H1 (cell line): Measurements from ENCODE around the gene RPS6KL1. TPM values are rescaled to one million over a fixed set of nuclear protein-coding genes. Genes with fewer than 3 reads are reported as not detected.

Experiments
- CTCF ChIA-PET: fragments of 300-600 bp; sonication (Branson Sonifier 250); formaldehyde crosslinking; loops from one replicate; lab custom pipeline; 2021; ENCODE audit not compliant: partially characterized antibody; lab: Charles Lee
- POLR2A ChIA-PET: fragments of 300-600 bp; sonication (Branson Sonifier 250); formaldehyde crosslinking; loops from one replicate; lab custom pipeline; 2021; ENCODE audit warnings: inconsistent platforms; ENCODE audit not compliant: partially characterized antibody; lab: Charles Lee
- DNase-seq, 2 experiments: peaks; one replicate each; pipeline versions ENCODE4 v3.0.0 to v3.0.0-alpha.2; 2010 to 2022; ENCODE audit warnings: low spot score in 2 of 2, low read depth in 1 of 2, mixed read lengths in 1 of 2
- FAIRE-seq: peaks from 2 replicates; lab custom pipeline; 2011; peaks lifted over from hg19 to GRCh38; lab: Jason Lieb, UNC
- H2AFZ ChIP-seq: 2 replicates; pipeline ENCODE4 v1.8.1; 2012; ENCODE audit warnings: low read length, inconsistent platforms
- H2AK5ac ChIP-seq: 2 replicates; pipeline ENCODE4 v1.6.1; 2013; ENCODE audit warnings: low read depth, low read length
- H2BK120ac ChIP-seq: replicated peaks from 2 replicates; pipeline ENCODE3; 2013; ENCODE audit warnings: low read depth, low read length, inconsistent platforms
- H2BK12ac ChIP-seq: 2 replicates; pipeline ENCODE4 v1.6.1; 2013; ENCODE audit warnings: low read depth, low read length
- H2BK15ac ChIP-seq: 2 replicates; pipeline ENCODE4 v1.6.1; 2013; ENCODE audit warnings: low read length
- H2BK20ac ChIP-seq: 2 replicates; pipeline ENCODE4 v1.6.1; 2013; ENCODE audit warnings: low read length
- H2BK5ac ChIP-seq: 2 replicates; pipeline ENCODE4 v1.6.1; 2013; ENCODE audit warnings: low read depth, low read length
- H3K14ac ChIP-seq: 2 replicates; pipeline ENCODE4 v1.6.1; 2013; ENCODE audit warnings: inconsistent platforms; ENCODE audit not compliant: insufficient read length
- H3K18ac ChIP-seq: 2 replicates; pipeline ENCODE4 v1.6.1; 2013; ENCODE audit warnings: low read length; ENCODE audit errors: extremely low read depth
- H3K23ac ChIP-seq: 2 replicates; pipeline ENCODE4 v1.6.1; 2013; ENCODE audit warnings: inconsistent platforms; ENCODE audit not compliant: insufficient read length
- H3K23me2 ChIP-seq: 2 replicates; pipeline ENCODE4 v1.6.1; 2013; ENCODE audit warnings: low read depth, low read length
- H3K27ac ChIP-seq: 2 replicates; pipeline ENCODE4 v1.6.1; 2011; ENCODE audit warnings: low read depth, low read length, inconsistent platforms
- H3K27me3 ChIP-seq, 4 experiments: replicated peaks in 1 of 4; 1 replicate in 1 of 4; 2 replicates in 3 of 4; pipeline versions ENCODE4 v1.6.1 to v1.8.1; 2011 to 2013; ENCODE audit warnings: low read length in 3 of 4, mild to moderate bottlenecking in 3 of 4, inconsistent platforms in 2 of 4, mixed read lengths in 2 of 4, moderate library complexity in 1 of 4; ENCODE audit not compliant: control insufficient read depth in 3 of 4, insufficient read depth in 3 of 4; ENCODE audit errors: extremely low read depth in 1 of 4
- H3K36me3 ChIP-seq, 4 experiments: 2 replicates each; pipeline versions ENCODE4 v1.6.1 to v1.8.1; 2011 to 2013; ENCODE audit warnings: mild to moderate bottlenecking in 4 of 4, low read length in 3 of 4, moderate library complexity in 2 of 4, control low read depth in 1 of 4, inconsistent platforms in 1 of 4; ENCODE audit not compliant: insufficient read depth in 4 of 4, control insufficient read depth in 2 of 4
- H3K4ac ChIP-seq: replicated peaks from 2 replicates; pipeline ENCODE3; 2013; ENCODE audit warnings: low read length, low read depth, mixed read lengths, inconsistent platforms; ENCODE audit not compliant: insufficient read length
- H3K4me1 ChIP-seq, 4 experiments: replicated peaks in 1 of 4; 1 replicate in 1 of 4; 2 replicates in 3 of 4; pipeline versions ENCODE4 v1.6.1 to v1.8.1; 2011 to 2013; ENCODE audit warnings: low read length in 3 of 4, inconsistent platforms in 2 of 4, mixed read lengths in 1 of 4; ENCODE audit not compliant: insufficient read depth in 4 of 4, control insufficient read depth in 3 of 4
- H3K4me2 ChIP-seq, 2 experiments: 2 replicates each; pipeline versions ENCODE4 v1.6.1 to v1.8.1; 2011 to 2013; ENCODE audit warnings: low read depth in 2 of 2, low read length in 2 of 2, control low read depth in 1 of 2, inconsistent platforms in 1 of 2, mild to moderate bottlenecking in 1 of 2; ENCODE audit not compliant: insufficient read depth in 1 of 2
- H3K4me3 ChIP-seq, 4 experiments: fragments of 200-600, 300-600 bp in 1 of 4; sonication (generic), shearing (Covaris generic), sonication (Bioruptor Twin) in 1 of 4; 2 replicates each; pipeline versions ENCODE4 v1.5.1 to v1.8.1; 2011 to 2016; ENCODE audit warnings: low read length in 4 of 4, low read depth in 3 of 4, control low read depth in 2 of 4, inconsistent platforms in 2 of 4, mild to moderate bottlenecking in 2 of 4, mixed read lengths in 1 of 4, moderate library complexity in 1 of 4; ENCODE audit not compliant: insufficient read depth in 2 of 4; ENCODE audit errors: extremely low read depth in 1 of 4
- H3K56ac ChIP-seq: replicated peaks from 2 replicates; pipeline ENCODE3; 2013; ENCODE audit warnings: low read depth, mild to moderate bottlenecking, mixed read lengths, low read length, inconsistent platforms; ENCODE audit not compliant: insufficient read length
- H3K79me1 ChIP-seq: 2 replicates; pipeline ENCODE4 v1.6.1; 2013; ENCODE audit warnings: low read depth, low read length, control low read depth
- H3K79me2 ChIP-seq, 2 experiments: 2 replicates each; pipeline versions ENCODE4 v1.6.1 to v1.8.1; 2012 to 2013; ENCODE audit warnings: low read length in 2 of 2, mild to moderate bottlenecking in 2 of 2, inconsistent platforms in 1 of 2; ENCODE audit not compliant: insufficient read depth in 2 of 2, control insufficient read depth in 1 of 2
- H3K9ac ChIP-seq, 4 experiments: replicated peaks in 1 of 4; 1 replicate in 1 of 4; 2 replicates in 3 of 4; pipeline versions ENCODE4 v1.6.1 to v1.8.1; 2011 to 2013; ENCODE audit warnings: low read depth in 3 of 4, low read length in 3 of 4, control low read depth in 2 of 4, mild to moderate bottlenecking in 2 of 4, moderate library complexity in 2 of 4, inconsistent platforms in 1 of 4; ENCODE audit errors: extremely low read depth in 1 of 4
- H3K9me3 ChIP-seq, 2 experiments: 2 replicates each; pipeline versions ENCODE4 v1.6.1 to v1.8.1; 2012 to 2013; ENCODE audit warnings: mild to moderate bottlenecking in 2 of 2, moderate library complexity in 2 of 2, control low read depth in 1 of 2, inconsistent platforms in 1 of 2, low read depth in 1 of 2, low read length in 1 of 2, mixed read lengths in 1 of 2; ENCODE audit not compliant: insufficient read depth in 2 of 2
- H4K20me1 ChIP-seq, 2 experiments: replicated peaks in 1 of 2; 2 replicates each; pipeline versions ENCODE3 to v1.8.1; 2011 to 2013; ENCODE audit warnings: inconsistent platforms in 2 of 2, low read length in 2 of 2, mild to moderate bottlenecking in 1 of 2; ENCODE audit not compliant: insufficient read depth in 2 of 2, control insufficient read depth in 1 of 2
- H4K5ac ChIP-seq: 2 replicates; pipeline ENCODE4 v1.6.1; 2013; ENCODE audit warnings: low read length, low read depth, mixed read lengths, inconsistent platforms; ENCODE audit not compliant: insufficient read length
- H4K8ac ChIP-seq: 2 replicates; pipeline ENCODE4 v1.8.0; 2013; ENCODE audit warnings: mild to moderate bottlenecking, moderate library complexity, low read length, inconsistent platforms; ENCODE audit not compliant: insufficient read depth; ENCODE audit errors: extremely low read depth
- H4K91ac ChIP-seq: replicated peaks from 2 replicates; pipeline ENCODE3; 2013; ENCODE audit warnings: low read length, mixed read lengths, inconsistent platforms; ENCODE audit not compliant: insufficient read length
- CHD1 ChIP-seq: IDR thresholded peaks from 2 replicates; pipeline ENCODE4 v1.6.1; 2012; ENCODE audit warnings: low read depth, low read length, improper control_type of control experiment
- WGBS, 2 experiments: shearing (Covaris generic) in 1 of 2; methylation state at CpG; one replicate each; pipeline versions ENCODE4 v1.1.6 to v1.1.7; 2013 to 2015; ENCODE audit warnings: low lambda C conversion rate in 2 of 2, mixed read lengths in 2 of 2, inconsistent platforms in 1 of 2, low coverage in 1 of 2, missing lambda C conversion rate in 1 of 2; ENCODE audit not compliant: insufficient replicate concordance in 2 of 2, insufficient coverage in 1 of 2, insufficient read length in 1 of 2; ENCODE audit errors: extremely low coverage in 1 of 2, missing lambda C conversion rate in 1 of 2; 5-methylcytosine and 5-hydroxymethylcytosine counted together
- polyA plus RNA-seq, 7 experiments: library from polyadenylated mRNA; depleted of rRNA in 3 of 7; stranded (reverse) in 5 of 7; unstranded in 2 of 7; fragments of >200 nt in 5 of 7; fragments of 200-250 nt in 2 of 7; gene quantifications; 1 replicate in 5 of 7; 2 replicates in 1 of 7; 4 replicates in 1 of 7; pipeline versions ENCODE4 v1.2.1 to v1.2.3, GENCODE V29; 2011 to 2013; ENCODE audit warnings: missing spikeins in 2 of 7, mixed read lengths in 2 of 7
- total RNA-seq: library from RNA; stranded (reverse); fragmentation: NEBNext Ultra II Directional; extraction: Animal tissue kit (Norgen Biotek cat#: 25700); gene quantifications from 2 replicates; pipeline ENCODE4 v1.2.1, GENCODE V29; 2021
- TF ChIP-seq, protein P1 (sequence below), 3 experiments: IDR thresholded peaks; 1 replicate in 2 of 3; 2 replicates in 1 of 3; pipeline versions ENCODE4 v1.5.1 to v1.6.1; 2011; ENCODE audit warnings: low read length in 3 of 3, mild to moderate bottlenecking in 3 of 3, inconsistent platforms in 2 of 3, low read depth in 1 of 3, moderate library complexity in 1 of 3; ENCODE audit not compliant: insufficient read depth in 1 of 3; ENCODE audit errors: control extremely low read depth in 1 of 3

The RPS6KL1 gene
- total and polyA plus RNA-seq, 2 of the 8 experiments (the other 6 are each of a cell fraction or from before 2014, with no cell fraction given) = 9.8 to 13.8 TPM

DNA sequence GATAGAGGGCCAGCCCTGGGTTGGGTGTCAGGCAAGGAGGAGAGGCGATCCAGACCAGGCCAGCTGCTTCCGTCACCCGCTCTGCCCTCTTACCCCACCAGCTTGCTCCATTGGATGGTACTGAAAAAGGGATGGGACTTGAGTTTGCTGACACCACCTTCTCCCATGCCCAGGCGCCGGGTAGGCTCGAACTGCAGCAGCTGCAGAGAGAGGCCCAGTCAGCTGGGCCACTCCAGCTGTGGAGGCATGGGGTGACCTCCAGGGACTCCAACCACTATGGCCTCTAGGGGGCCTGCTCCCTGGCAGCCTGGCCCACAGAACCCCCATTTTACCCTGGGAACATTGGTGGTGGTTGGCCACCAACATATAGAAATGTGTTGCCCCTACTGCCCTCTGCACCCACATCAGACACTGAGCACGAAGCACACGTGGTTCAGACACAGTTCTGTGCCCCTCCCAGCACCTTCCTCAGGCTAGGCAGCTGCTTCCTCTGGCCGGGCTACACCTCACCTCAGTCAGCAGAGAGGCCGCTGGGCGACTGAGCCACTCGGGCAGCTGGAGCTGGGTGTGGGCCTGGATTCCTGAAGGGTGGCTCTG, 16.0 kb downstream of the RPS6KL1 start:
- Histone ChIP-seq H2BK15ac (no peak overlapping the region), H3K56ac (no peak overlapping the region), H3K18ac (no peak overlapping the region), H4K8ac (no peak overlapping the region; the same call in 1 of the 2 replicates), H4K5ac (no peak overlapping the region), H2BK12ac (no peak overlapping the region), H3K27me3 (no peaks in the 10 kb centered on the region), H3K9ac (no peak overlapping the region), H2AK5ac (no peak overlapping the region), H3K4me1 (no peaks in the 10 kb centered on the region; a peak in 1 of 7 replicates), H3K79me2 (no peaks in the 10 kb centered on the region), H3K4me2 (no peak overlapping the region), H2BK120ac (no peak overlapping the region), H2BK20ac (no peak overlapping the region), H3K27ac (no peak overlapping the region), H3K79me1 (no peaks in the 10 kb centered on the region)
- WGBS, 2 experiments = 95% methylated on average over 12 of the region's 12 CpGs; no CpG with 5 or more reads in 1 of the 2 experiments
- no peak for FAIRE-seq
- POLR2A ChIA-PET = interaction anchor here (0.9 to 6.8 kb wide), 14 partner anchors 10 to 179 kb away, joined by 3 to 80 read pairs (median 6); partner anchors contain the start of genes ACYP1, DLST, RPS6KL1 and ZC2HC1C
- no peak for DNase-seq
- TF ChIP-seq, protein P1, sequence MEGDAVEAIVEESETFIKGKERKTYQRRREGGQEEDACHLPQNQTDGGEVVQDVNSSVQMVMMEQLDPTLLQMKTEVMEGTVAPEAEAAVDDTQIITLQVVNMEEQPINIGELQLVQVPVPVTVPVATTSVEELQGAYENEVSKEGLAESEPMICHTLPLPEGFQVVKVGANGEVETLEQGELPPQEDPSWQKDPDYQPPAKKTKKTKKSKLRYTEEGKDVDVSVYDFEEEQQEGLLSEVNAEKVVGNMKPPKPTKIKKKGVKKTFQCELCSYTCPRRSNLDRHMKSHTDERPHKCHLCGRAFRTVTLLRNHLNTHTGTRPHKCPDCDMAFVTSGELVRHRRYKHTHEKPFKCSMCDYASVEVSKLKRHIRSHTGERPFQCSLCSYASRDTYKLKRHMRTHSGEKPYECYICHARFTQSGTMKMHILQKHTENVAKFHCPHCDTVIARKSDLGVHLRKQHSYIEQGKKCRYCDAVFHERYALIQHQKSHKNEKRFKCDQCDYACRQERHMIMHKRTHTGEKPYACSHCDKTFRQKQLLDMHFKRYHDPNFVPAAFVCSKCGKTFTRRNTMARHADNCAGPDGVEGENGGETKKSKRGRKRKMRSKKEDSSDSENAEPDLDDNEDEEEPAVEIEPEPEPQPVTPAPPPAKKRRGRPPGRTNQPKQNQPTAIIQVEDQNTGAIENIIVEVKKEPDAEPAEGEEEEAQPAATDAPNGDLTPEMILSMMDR (IDR thresholded peaks at IDR 0.05; ENCODE audit: control extremely low read depth in 1 of 3, insufficient read depth in 1 of 3, low read depth in 1 of 3, low read length in 3 of 3) = peak; percentile 44 to 63 (median 55)
- no peak for TF ChIP-seq CHD1
- TF ChIP-seq, all 59 proteins: peak for 1
- Histone ChIP-seq H4K91ac (no peak overlapping the region), H2AFZ (no peak overlapping the region), H3K14ac (no peak overlapping the region), H3K23me2 (no peaks in the 10 kb centered on the region), H3K36me3 (peaks cover 12 to 25% (median 15%) of the 10 kb centered on the region in 4 experiments), H3K4ac (no peak overlapping the region), H3K23ac (no peak overlapping the region), H2BK5ac (peak overlapping the region; percentile 44; the same call in 1 of the 2 replicates), H3K9me3 (no peaks in the 10 kb centered on the region), H4K20me1 (peaks cover 2 to 10% of the 10 kb centered on the region in 2 experiments), H3K4me3 (no peak overlapping the region)
- CTCF ChIA-PET = interaction anchor here (0.8 to 24.8 kb wide), 34 partner anchors 11 to 298 kb away, joined by 3 to 509 read pairs (median 6); partner anchors contain the start of genes PGF, PROX2 and RPS6KL1
